GM19193 (cell line): ENCODE results near the gene SLC25A4.

Source experiments
- POLR2A ChIP-seq: IDR thresholded peaks from 4 replicates; pipeline ENCODE4 v1.6.1; 2011; ENCODE audit not compliant: insufficient read depth, insufficient read length; ENCODE audit errors: extremely low read depth

SLC25A4 gene

GRCh38 chr4:185194924-185195888 is 52.1 kb downstream of the SLC25A4 start:
- no peak for TF ChIP-seq POLR2A

GRCh38 chr4:185196437-185196836 is 53.4 kb downstream of the SLC25A4 start:
- TF ChIP-seq POLR2A: no peak
